Gastroesophageal sphincter (tissue), 3 donors: ENCODE measurements around the gene PPP1R13B.

Experiments used
- POLR2AphosphoS5 ChIP-seq: sonication (generic); formaldehyde crosslinking; IDR thresholded peaks from one replicate; pipeline ENCODE4 v1.6.1; 2017; ENCODE audit warnings: antibody characterized with exemption
- TF ChIP-seq, protein P1 (sequence below), 4 experiments: fragments of 200-600 bp in 2 of 4; fragments of 450-650 bp in 2 of 4; sonication (generic) in 1 of 4; IDR thresholded peaks; one replicate each; pipeline ENCODE4 v1.5.1; 2017 to 2019; ENCODE audit warnings: antibody characterized with exemption in 4 of 4, mild to moderate bottlenecking in 2 of 4, moderate library complexity in 2 of 4

DNA sequence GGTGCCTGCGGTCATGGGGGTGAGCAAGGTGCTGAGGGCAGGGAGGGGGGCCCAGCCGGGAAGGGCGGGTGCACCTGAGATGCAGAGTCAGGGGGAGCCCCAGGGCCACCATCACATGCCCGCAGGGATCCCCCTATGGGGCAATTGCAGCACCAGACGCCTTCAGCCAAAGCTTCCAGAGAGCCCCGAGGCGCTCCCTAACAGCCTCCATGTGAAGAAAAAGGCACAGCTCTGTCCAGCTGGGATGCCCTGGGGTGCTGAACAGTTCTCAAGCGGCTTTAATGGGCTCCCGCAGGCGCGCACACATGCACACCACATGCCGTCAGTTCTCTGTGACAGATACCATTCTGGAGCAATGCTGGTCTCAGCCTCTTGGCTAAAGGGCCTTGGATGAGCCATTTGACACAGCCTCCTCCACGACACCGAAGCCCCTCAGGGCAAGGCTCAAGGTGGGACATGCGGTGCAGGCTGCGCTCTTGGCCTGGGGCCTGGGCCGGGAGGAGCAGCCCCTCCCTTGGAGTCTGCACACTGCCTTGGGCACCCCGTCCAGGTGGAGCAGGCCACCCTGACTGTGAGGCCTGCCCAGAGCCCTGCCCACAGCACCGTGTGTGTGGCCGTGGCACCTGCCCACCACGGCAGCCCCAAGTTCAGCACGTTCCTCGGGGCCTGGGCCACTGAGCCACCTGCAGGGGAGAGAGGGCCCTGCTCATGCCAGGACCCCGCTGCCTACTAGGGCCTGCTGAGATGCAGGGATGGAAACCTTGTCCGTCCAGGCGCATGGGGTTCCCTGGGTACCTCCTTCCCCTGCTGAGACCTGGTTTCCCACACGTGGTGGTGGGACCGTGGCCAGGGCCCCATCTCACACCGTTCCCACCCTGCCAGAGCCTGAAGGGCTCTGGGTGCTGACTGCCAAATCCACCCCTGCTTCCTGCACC, 139.8 kb downstream of the PPP1R13B start:
- TF ChIP-seq, protein P1, sequence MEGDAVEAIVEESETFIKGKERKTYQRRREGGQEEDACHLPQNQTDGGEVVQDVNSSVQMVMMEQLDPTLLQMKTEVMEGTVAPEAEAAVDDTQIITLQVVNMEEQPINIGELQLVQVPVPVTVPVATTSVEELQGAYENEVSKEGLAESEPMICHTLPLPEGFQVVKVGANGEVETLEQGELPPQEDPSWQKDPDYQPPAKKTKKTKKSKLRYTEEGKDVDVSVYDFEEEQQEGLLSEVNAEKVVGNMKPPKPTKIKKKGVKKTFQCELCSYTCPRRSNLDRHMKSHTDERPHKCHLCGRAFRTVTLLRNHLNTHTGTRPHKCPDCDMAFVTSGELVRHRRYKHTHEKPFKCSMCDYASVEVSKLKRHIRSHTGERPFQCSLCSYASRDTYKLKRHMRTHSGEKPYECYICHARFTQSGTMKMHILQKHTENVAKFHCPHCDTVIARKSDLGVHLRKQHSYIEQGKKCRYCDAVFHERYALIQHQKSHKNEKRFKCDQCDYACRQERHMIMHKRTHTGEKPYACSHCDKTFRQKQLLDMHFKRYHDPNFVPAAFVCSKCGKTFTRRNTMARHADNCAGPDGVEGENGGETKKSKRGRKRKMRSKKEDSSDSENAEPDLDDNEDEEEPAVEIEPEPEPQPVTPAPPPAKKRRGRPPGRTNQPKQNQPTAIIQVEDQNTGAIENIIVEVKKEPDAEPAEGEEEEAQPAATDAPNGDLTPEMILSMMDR (IDR thresholded peaks at IDR 0.05) = no peak
- TF ChIP-seq POLR2AphosphoS5 = no peak
